HepG2 (cell line): ENCODE data around the gene SERBP1. TPM values are rescaled to one million over a fixed set of nuclear protein-coding genes. Genes with fewer than 3 reads are reported as not detected.

Experiments
- ATAC-seq: fragments of 200-7000 bp; cut with Tn5 transposase; 3 replicates; pipeline ENCODE4 v1.9.1; 2020; ENCODE audit warnings: mild to moderate bottlenecking, moderate library complexity
- BruUV-seq: library from RNA; stranded (reverse); fragments of 400-500 nt; replicated peaks from 2 replicates; lab custom pipeline; 2021; lab: Mats Ljungman, UMichigan
- CTCF ChIA-PET: fragments of 300-600 bp; formaldehyde crosslinking; extraction: SDS; loops from one replicate; lab custom pipeline; 2021; ENCODE audit warnings: low total read pairs, inconsistent platforms, low intra/inter-chr PET ratio; lab: Yijun Ruan, JAX
- POLR2A ChIA-PET: fragments of 350-600 bp; sonication (Branson Sonifier 250); formaldehyde crosslinking; loops from one replicate; lab custom pipeline; 2020; ENCODE audit warnings: antibody characterized with exemption, inconsistent platforms; lab: Yijun Ruan, JAX
- DNase-seq: peaks from one replicate; pipeline ENCODE4 v3.0.0-alpha.2; 2015; ENCODE audit warnings: low spot score
- FAIRE-seq: peaks from 3 replicates; lab custom pipeline; 2011; peaks lifted over from hg19 to GRCh38; lab: Jason Lieb, UNC
- H2AFZ ChIP-seq: one replicate; pipeline ENCODE4 v1.6.1; 2011; ENCODE audit warnings: low read length, inconsistent platforms
- H3K27ac ChIP-seq: fragments of 300-600 bp; 3 replicates; pipeline ENCODE4 v1.8.0; 2011; ENCODE audit warnings: mixed run types, mild to moderate bottlenecking, mixed read lengths, low read length, inconsistent platforms; ENCODE audit not compliant: insufficient read depth; ENCODE audit errors: extremely low read length
- H3K27me3 ChIP-seq, 2 experiments: fragments of 200-600 bp in 1 of 2; 2 replicates in 1 of 2; 3 replicates in 1 of 2; pipeline versions ENCODE4 v1.6.0 to v1.8.0; 2011; ENCODE audit warnings: low read length in 2 of 2, mild to moderate bottlenecking in 2 of 2, moderate library complexity in 2 of 2, inconsistent platforms in 1 of 2; ENCODE audit not compliant: insufficient read depth in 2 of 2, control insufficient read depth in 1 of 2
- H3K36me3 ChIP-seq, 2 experiments: fragments of 200-600 bp in 1 of 2; replicated peaks in 1 of 2; 2 replicates in 1 of 2; 3 replicates in 1 of 2; pipeline versions ENCODE4 v1.5.1 to v1.8.0; 2011; ENCODE audit warnings: low read length in 2 of 2, inconsistent platforms in 1 of 2; ENCODE audit not compliant: insufficient read depth in 2 of 2, control insufficient read depth in 1 of 2
- H3K4me1 ChIP-seq: 2 replicates; pipeline ENCODE4 v1.5.1; 2012; ENCODE audit warnings: low read length, inconsistent platforms; ENCODE audit not compliant: insufficient read depth
- H3K4me2 ChIP-seq: 2 replicates; pipeline ENCODE4 v1.6.0; 2011; ENCODE audit warnings: low read depth, low read length, inconsistent platforms
- H3K4me3 ChIP-seq, 3 experiments: fragments of 200-600 bp in 1 of 3; sonication (generic), shearing (Covaris generic) in 1 of 3; replicated peaks in 1 of 3; 2 replicates each; pipeline ENCODE4 v1.5.1; 2011 to 2016; ENCODE audit warnings: low read length in 3 of 3, inconsistent platforms in 2 of 3, low read depth in 2 of 3, mild to moderate bottlenecking in 2 of 3, control low read depth in 1 of 3, mixed read lengths in 1 of 3; ENCODE audit not compliant: insufficient read depth in 1 of 3
- H3K79me2 ChIP-seq: one replicate; pipeline ENCODE4 v1.6.1; 2011; ENCODE audit warnings: low read length, inconsistent platforms; ENCODE audit not compliant: insufficient read depth
- H3K9ac ChIP-seq: 2 replicates; pipeline ENCODE4 v1.6.0; 2011; ENCODE audit warnings: mild to moderate bottlenecking, low read depth, low read length, inconsistent platforms; ENCODE audit not compliant: insufficient read depth
- H3K9me3 ChIP-seq: 2 replicates; pipeline ENCODE4 v1.5.1; 2012; ENCODE audit warnings: mild to moderate bottlenecking, low read length
- H4K20me1 ChIP-seq: 2 replicates; pipeline ENCODE4 v1.6.0; 2011; ENCODE audit warnings: inconsistent platforms, mild to moderate bottlenecking, low read length, moderate library complexity; ENCODE audit not compliant: insufficient read depth
- ATF7-NPFF ChIP-seq: sonication (generic); formaldehyde crosslinking; IDR thresholded peaks from 2 replicates; pipeline ENCODE4 v1.8.1; 2023; ENCODE audit warnings: mild to moderate bottlenecking, low read depth, missing genetic modification reagents, moderate library complexity
- CREM ChIP-seq, 2 experiments: sonication (generic) in 1 of 2; formaldehyde crosslinking in 1 of 2; IDR thresholded peaks; 2 replicates each; pipeline versions ENCODE4 v1.4.0 to v1.6.1; 2016 to 2020; ENCODE audit warnings: antibody characterized with exemption in 1 of 2, mild to moderate bottlenecking in 1 of 2, missing genetic modification reagents in 1 of 2
- MAFK ChIP-seq, 2 experiments: IDR thresholded peaks in 1 of 2; conservative IDR thresholded peaks in 1 of 2; 2 replicates each; pipeline ENCODE4 v1.6.1; 2011; ENCODE audit warnings: improper control_type of control experiment in 2 of 2, low read length in 2 of 2
- NFE2L1 ChIP-seq: sonication (generic); formaldehyde crosslinking; IDR thresholded peaks from 2 replicates; pipeline ENCODE4 v1.4.0; 2020; ENCODE audit warnings: missing genetic modification reagents, mild to moderate bottlenecking, borderline replicate concordance
- NFE2L2 ChIP-seq: fragments of 150-350 bp; IDR thresholded peaks from 2 replicates; pipeline ENCODE4 v1.6.1; 2014; ENCODE audit warnings: low read length
- ZBTB25 ChIP-seq: IDR thresholded peaks from 2 replicates; pipeline ENCODE4 v1.6.1; 2018; ENCODE audit warnings: missing genetic modification reagents
- ZBTB38 ChIP-seq: sonication (generic); formaldehyde crosslinking; IDR thresholded peaks from 2 replicates; pipeline ENCODE4 v1.5.1; 2020; ENCODE audit warnings: mild to moderate bottlenecking, missing genetic modification reagents
- ZFP36 ChIP-seq: fragments of 150-350 bp; IDR thresholded peaks from 2 replicates; pipeline ENCODE4 v1.6.1; 2018; ENCODE audit warnings: borderline replicate concordance, low read length, low read depth; ENCODE audit not compliant: partially characterized antibody
- ZNF280D ChIP-seq: sonication (generic); formaldehyde crosslinking; IDR thresholded peaks from 2 replicates; pipeline ENCODE4 v1.5.1; 2020; ENCODE audit warnings: mild to moderate bottlenecking, missing genetic modification reagents
- ZNF282 ChIP-seq: fragments of 450-650 bp; IDR thresholded peaks from 2 replicates; pipeline ENCODE4 v1.6.1; 2018; ENCODE audit not compliant: partially characterized antibody
- ZXDC ChIP-seq: sonication (generic); formaldehyde crosslinking; IDR thresholded peaks from 2 replicates; pipeline ENCODE4 v1.5.0; 2020; ENCODE audit warnings: mild to moderate bottlenecking, missing genetic modification reagents
- WGBS: methylation state at CpG from one replicate; pipeline ENCODE4 v1.1.6; 2017; ENCODE audit warnings: low lambda C conversion rate; 5-methylcytosine and 5-hydroxymethylcytosine counted together
- in situ Hi-C: cut with HindIII; loops from 2 replicates; pipeline ENCODE4 v1.10.0; 2017; ENCODE audit warnings: low pct_unique_long_range_greater_than_20kb; ENCODE audit not compliant: extremely low pct_ligation_motif_present
- intact Hi-C: fragments of 100-400 bp; cut with micrococcal nuclease; formaldehyde crosslinking; loops from one replicate; pipeline ENCODE4 v1.10.0; 2022; ENCODE audit not compliant: unreplicated experiment
- polyA plus RNA-seq, 8 experiments: library from polyadenylated mRNA; depleted of rRNA in 3 of 8; stranded (reverse) in 7 of 8; unstranded in 1 of 8; fragments of >200 nt; fragmentation: Illumina TruSeq in 4 of 8; extraction: Trizol in 4 of 8; gene quantifications; 2 replicates each; pipeline versions ENCODE4 v1.2.1 to v1.2.3, GENCODE V29; 2011 to 2016; ENCODE audit warnings: low read depth in 4 of 8, missing spikeins in 1 of 8, mixed read lengths in 1 of 8; ENCODE audit not compliant: insufficient read depth in 1 of 8
- total RNA-seq, 5 experiments: library from RNA; depleted of rRNA; stranded (reverse); fragments of >200 nt; fragmentation: Illumina TruSeq; extraction: Trizol; gene quantifications; 2 replicates each; pipeline ENCODE4 v1.2.3, GENCODE V29; 2016; ENCODE audit warnings: low read depth in 1 of 5
- TF ChIP-seq, protein P1 (sequence below): sonication (generic); formaldehyde crosslinking; IDR thresholded peaks from 2 replicates; pipeline ENCODE4 v1.4.0; 2020; ENCODE audit warnings: missing genetic modification reagents

The SERBP1 gene
- total and polyA plus RNA-seq, 2 of the 13 experiments (the other 11 are each of a cell fraction or from before 2014, with no cell fraction given) = 175 to 281 TPM

DNA sequence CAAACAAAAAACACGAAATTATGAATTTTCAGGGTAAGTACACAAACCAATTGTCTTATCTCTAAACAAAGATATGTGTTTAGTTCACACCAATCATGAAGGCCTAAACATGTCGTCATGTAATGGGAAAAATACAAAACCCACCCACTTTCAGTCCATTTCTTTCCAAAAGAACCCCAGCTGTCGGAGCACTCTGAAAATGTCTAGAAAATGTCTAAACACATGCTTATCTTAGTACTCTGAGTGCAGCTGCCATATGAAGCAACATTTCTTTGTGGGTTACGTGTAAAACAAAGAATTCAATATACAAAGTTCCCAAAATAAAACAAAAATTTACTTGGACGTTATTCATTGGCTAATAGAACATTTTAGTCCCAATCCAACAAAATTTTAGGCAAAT is 22.7 kb downstream of the SERBP1 start:
- no peaks in the 10 kb centered on the region for H3K27me3 ChIP-seq
- no peaks in the 10 kb centered on the region for H3K9me3 ChIP-seq
- no peak for DNase-seq
- no peaks in the 10 kb centered on the region for H3K4me1 ChIP-seq
- no peak for FAIRE-seq
- CTCF ChIA-PET = no interaction called here
- no peaks in the 10 kb centered on the region; the same call in 1 of the 2 replicates for H4K20me1 ChIP-seq
- BruUV-seq = no TSS peak
- H3K9ac ChIP-seq = no peak overlapping the region
- H3K79me2 ChIP-seq = no peaks in the 10 kb centered on the region
- H3K4me2 ChIP-seq = no peak overlapping the region
- no peak for ATAC-seq
- H3K4me3 ChIP-seq = no peak overlapping the region
- POLR2A ChIA-PET = interaction anchor here (3.4 kb wide), 1 partner anchor 22 kb away, joined by 15 read pairs; the partner anchor contains the start of gene SERBP1
- H3K27ac ChIP-seq = no peak overlapping the region
- 96% methylated on average over 5 of the region's 5 CpGs for WGBS
- in situ Hi-C loops = loop anchor here (25.0 kb wide), 1 partner anchor 470 kb away; no protein-coding TSS in a partner anchor
- H2AFZ ChIP-seq = no peak overlapping the region
- intact Hi-C loops = no loop called here
- peaks cover 0 to 12% of the 10 kb centered on the region in 2 experiments; a peak in 2 of 5 replicates for H3K36me3 ChIP-seq
- TF ChIP-seq NFE2L2 (no peak), NFE2L1 (CRISPR knock-in tag) (no peak), ZNF280D (CRISPR knock-in tag) (no peak), ZBTB25 (CRISPR knock-in tag) (no peak), ZXDC (CRISPR knock-in tag) (no peak), ZBTB38 (CRISPR knock-in tag) (no peak), ATF7-NPFF (CRISPR knock-in tag) (no peak), MAFK (conservative IDR thresholded peaks at IDR 0.05 in 1 of 2, IDR thresholded peaks at IDR 0.05 in 1 of 2; ENCODE audit: low read length in 2 of 2) (no peak), CREM (IDR thresholded peaks at IDR 0.05) (no peak), CREM (CRISPR knock-in tag; IDR thresholded peaks at IDR 0.05) (no peak), ZFP36 (no peak), ZNF282 (no peak)
- TF ChIP-seq, protein P1, sequence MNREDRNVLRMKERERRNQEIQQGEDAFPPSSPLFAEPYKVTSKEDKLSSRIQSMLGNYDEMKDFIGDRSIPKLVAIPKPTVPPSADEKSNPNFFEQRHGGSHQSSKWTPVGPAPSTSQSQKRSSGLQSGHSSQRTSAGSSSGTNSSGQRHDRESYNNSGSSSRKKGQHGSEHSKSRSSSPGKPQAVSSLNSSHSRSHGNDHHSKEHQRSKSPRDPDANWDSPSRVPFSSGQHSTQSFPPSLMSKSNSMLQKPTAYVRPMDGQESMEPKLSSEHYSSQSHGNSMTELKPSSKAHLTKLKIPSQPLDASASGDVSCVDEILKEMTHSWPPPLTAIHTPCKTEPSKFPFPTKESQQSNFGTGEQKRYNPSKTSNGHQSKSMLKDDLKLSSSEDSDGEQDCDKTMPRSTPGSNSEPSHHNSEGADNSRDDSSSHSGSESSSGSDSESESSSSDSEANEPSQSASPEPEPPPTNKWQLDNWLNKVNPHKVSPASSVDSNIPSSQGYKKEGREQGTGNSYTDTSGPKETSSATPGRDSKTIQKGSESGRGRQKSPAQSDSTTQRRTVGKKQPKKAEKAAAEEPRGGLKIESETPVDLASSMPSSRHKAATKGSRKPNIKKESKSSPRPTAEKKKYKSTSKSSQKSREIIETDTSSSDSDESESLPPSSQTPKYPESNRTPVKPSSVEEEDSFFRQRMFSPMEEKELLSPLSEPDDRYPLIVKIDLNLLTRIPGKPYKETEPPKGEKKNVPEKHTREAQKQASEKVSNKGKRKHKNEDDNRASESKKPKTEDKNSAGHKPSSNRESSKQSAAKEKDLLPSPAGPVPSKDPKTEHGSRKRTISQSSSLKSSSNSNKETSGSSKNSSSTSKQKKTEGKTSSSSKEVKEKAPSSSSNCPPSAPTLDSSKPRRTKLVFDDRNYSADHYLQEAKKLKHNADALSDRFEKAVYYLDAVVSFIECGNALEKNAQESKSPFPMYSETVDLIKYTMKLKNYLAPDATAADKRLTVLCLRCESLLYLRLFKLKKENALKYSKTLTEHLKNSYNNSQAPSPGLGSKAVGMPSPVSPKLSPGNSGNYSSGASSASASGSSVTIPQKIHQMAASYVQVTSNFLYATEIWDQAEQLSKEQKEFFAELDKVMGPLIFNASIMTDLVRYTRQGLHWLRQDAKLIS = no peak
